Measurements from ENCODE around the gene GPALPP1.

GPALPP1 gene

GRCh38 chr13:45068036-45069001 is 79.0 kb downstream of the GPALPP1 start:
- DNase-seq = peak; percentile 50

GRCh38 chr13:45073809-45074208 is 84.5 kb downstream of the GPALPP1 start:
- no peak for DNase-seq

GRCh38 chr13:45074721-45075120 is 85.4 kb downstream of the GPALPP1 start:
- no peak for DNase-seq

- no peak for DNase-seq
Measured at GRCh38 chr13:45078003-45078402, 88.7 kb downstream of the GPALPP1 start.
